ENCODE results near the gene IRF2BP2. TPM values are rescaled to one million over a fixed set of nuclear protein-coding genes. Genes with fewer than 3 reads are reported as not detected.
"Not testable (repeated sequence)": the region's sequence is repeated elsewhere in the genome, so short reads cannot be mapped to it uniquely, and the experiment has no call there.

IRF2BP2 gene
- total RNA-seq, 1 experiment from 2014 or later = 40.0 TPM

DNA sequence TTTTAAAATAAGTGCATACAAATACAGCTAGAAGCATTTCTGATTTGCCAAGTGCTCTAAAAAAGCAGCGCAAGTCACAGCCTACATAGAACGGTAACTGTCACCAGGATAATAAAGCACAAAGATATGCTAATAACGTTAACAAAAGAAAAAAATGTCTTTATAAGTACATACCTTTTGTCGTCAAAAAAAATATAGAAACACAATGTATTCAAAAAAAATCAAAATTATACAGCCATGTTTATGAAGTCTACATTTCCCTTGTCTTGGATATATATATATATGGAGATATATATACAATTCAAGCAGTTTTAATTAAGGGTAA, 3.2 kb downstream of the IRF2BP2 start:
- in situ Hi-C loops (cut with HindIII; ENCODE audit: low pct_unique_long_range_greater_than_20kb, low sequenced_read_pairs) = loop anchor here (25.0 kb wide), 2 partner anchors 356 to 456 kb away; no protein-coding TSS in a partner anchor
- no peak for DNase-seq (ENCODE audit: low read depth)

DNA sequence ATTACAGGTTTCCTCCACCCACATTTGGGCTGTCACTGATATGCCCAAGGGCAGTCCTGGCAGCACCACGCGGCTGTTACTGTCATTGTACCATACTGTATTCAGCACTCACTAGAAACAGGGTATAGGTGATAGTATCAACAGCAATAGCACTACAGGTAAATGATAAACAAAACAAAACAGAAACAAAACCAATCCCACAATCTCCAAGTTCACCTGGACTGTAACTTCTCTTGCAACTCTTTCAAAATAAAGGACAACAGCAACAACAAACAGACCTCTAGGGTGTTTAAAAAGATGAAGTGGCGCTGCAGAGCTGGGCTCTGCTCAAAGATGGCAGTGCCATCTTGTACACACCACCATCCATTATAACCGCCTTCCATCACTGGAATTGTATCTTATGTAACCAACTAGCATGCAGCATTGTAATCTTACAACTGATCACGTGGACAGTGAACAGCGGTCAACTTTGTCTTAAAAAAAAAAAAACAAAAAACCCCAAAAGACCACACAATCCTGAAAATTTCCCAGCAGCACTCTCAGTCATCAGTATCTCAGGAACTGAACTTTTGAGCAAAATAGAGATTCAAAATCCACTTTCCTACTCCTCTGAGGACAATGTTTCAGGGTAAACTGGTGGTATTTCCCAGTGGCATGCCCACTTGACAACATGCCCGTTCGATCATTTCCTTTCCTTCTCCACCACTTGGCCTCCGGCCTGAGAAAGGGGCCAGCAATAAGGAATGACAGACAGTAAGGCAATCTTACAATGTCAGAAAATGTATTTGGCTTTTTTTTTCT, 3.8 kb downstream of the IRF2BP2 start:
- in situ Hi-C loops (cut with HindIII; ENCODE audit: low pct_unique_long_range_greater_than_20kb, low sequenced_read_pairs) = loop anchor here (25.0 kb wide), 2 partner anchors 356 to 456 kb away; no protein-coding TSS in a partner anchor
- DNase-seq (ENCODE audit: low read depth) = peak; percentile 77

DNA sequence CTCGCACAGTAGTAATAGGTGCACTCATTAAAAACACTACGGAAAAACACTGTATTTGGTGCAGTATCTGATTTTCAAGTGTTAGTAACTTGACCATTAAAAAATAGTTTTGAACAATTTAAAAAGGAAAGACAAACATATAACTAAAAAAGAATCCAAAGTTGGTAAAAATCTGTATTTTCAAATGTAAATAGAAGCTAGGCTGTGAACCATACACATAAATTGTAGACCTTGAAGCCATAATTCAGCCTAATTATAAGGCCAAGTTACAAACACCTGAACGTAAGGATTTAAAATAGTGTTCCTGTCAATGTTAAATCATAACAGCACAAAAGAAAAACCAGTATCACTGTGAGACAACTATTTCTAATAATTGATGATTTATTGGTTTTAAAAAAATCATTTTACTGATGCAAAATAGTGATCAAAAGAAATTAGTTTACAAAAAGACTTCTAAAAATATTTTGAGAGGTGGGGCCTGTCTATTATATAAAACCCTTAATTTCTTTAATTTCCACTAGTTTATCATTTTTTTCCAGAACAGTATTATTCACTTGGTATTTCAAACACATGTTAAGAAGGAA, 4.5 kb downstream of the IRF2BP2 start:
- DNase-seq (ENCODE audit: low read depth) = no peak
- in situ Hi-C loops (cut with HindIII; ENCODE audit: low pct_unique_long_range_greater_than_20kb, low sequenced_read_pairs) = loop anchor here (25.0 kb wide), 2 partner anchors 357 to 457 kb away; no protein-coding TSS in a partner anchor

DNA sequence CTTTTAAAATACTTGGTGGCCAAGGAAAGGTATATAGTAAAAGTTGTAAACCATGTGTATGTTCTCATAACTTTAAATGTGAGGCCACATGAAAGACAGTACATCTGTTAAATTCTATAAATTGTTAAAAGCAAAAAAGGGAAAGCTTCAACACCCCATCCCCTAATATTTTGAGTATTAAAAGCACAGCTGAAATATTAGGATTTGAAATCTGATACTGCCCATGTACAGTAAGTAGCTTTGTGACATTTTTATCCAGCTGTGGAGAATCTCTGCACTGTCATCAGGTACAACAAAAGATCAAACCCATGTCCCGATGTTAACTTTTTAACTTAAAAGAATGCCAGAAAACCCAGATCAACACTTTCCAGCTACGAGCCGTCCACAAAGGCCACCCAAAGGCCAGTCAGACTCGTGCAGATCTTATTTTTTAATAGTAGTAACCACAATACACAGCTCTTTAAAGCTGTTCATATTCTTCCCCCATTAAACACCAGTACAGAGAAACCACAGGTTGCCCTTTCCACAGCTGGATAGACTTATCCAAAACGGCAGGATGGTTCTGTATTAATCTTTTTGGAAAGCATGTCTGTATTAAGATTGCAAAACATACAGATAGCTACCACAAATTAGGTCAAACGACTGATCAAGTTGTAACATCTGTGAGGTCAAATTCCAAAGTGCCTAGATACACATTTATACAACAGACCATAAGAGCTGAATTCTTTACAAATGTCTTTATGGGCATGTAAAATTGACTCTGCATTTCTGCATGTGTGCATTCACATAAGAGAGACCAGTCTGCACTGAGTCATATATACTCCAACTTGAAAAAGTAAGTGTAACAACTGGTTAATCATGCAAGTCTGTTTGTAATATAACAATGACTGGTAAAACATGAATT, 5.2 kb downstream of the IRF2BP2 start:
- DNase-seq (ENCODE audit: low read depth) = peak; percentile 47
- in situ Hi-C loops (cut with HindIII; ENCODE audit: low pct_unique_long_range_greater_than_20kb, low sequenced_read_pairs) = loop anchor here (25.0 kb wide), 2 partner anchors 358 to 458 kb away; no protein-coding TSS in a partner anchor

DNA sequence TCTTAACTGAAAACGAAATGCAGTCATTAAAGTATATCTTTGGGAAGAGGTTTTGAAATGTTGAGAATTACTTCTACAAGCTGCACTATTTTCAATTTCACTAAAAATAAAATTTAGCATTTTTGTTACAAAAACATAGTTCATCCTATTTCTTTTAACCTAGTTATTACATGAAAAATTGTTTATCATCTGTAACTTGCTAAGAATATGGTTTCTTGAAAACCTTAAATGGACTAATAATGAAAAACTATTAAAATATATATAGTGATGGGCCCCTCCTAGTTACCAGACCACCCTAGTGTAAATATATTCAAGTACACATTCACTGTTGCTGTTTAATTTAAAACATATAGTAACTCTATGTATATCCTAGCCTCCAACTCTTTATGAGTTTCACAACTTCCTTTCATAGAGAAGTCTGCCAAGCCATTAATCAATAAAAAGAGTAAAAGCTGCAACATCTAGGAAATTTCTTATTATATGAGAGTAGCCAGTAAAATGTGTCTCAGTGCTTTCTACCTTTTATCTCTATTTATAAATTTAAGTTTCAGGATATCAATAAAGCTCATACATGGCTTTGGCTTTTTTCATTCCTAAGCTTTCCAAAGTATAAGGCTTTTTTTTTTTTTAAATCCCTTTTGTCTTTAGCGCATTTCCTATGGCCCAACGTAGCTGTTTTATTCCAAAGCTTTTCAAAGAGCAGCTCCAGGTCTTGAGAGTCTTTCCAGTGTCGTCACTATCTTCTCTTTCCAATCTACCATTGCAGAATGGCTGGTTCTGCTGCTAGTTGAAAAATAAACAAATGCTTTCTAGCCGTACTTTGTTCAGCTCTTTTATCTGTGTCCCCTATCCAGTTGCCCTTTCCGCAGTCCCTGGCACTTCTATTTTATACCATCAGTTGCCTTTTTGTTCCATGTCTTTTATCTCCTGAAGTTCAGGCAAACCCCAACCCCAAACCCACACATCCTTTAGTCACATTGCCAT, 6.5 kb downstream of the IRF2BP2 start:
- DNase-seq (ENCODE audit: low read depth) = peak; percentile 46
- in situ Hi-C loops (cut with HindIII; ENCODE audit: low pct_unique_long_range_greater_than_20kb, low sequenced_read_pairs) = loop anchor here (25.0 kb wide), 2 partner anchors 359 to 459 kb away; no protein-coding TSS in a partner anchor

DNA sequence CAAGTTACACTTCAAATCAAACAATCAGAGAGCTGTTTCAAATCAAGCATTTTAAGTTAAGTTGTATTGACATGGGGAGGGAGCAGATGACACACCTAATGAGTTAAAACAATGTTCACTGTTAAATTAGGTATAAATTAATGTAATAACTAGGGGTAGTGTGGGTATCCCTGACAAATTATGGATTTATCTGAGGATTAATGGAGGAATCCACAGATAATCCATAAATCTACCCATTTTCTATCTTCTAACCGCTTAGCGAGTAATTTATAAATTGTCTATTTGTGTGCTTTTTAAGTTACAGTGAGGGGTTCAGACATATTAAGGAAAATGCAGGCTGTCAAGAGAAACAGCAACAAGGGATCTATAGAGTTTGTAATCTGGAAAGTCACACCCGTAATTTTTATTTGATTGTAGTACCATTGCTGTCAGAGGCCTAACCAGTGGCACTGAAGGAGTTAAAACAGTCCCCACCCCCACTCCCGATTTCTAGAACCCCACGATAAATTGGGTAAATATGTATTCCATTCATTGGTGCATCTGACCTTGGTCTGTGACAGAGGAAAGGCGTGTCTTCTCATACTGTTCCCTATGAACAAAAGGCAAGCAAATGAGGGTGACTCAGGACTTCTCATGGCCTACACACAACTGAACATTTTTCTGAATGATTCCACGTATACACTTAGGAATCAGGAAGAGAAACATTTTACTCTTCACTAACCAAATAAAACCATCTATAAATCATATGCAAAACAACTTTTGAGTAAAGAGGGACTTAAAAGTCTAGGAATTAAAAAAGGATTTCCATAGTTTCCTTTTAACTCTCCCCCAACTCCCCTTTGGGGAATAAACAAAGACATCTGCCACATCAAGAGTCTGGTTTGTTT, 7.4 kb downstream of the IRF2BP2 start:
- in situ Hi-C loops (cut with HindIII; ENCODE audit: low pct_unique_long_range_greater_than_20kb, low sequenced_read_pairs) = loop anchor here (25.0 kb wide), 2 partner anchors 360 to 460 kb away; no protein-coding TSS in a partner anchor
- peak; percentile 93 for DNase-seq (ENCODE audit: low read depth)

DNA sequence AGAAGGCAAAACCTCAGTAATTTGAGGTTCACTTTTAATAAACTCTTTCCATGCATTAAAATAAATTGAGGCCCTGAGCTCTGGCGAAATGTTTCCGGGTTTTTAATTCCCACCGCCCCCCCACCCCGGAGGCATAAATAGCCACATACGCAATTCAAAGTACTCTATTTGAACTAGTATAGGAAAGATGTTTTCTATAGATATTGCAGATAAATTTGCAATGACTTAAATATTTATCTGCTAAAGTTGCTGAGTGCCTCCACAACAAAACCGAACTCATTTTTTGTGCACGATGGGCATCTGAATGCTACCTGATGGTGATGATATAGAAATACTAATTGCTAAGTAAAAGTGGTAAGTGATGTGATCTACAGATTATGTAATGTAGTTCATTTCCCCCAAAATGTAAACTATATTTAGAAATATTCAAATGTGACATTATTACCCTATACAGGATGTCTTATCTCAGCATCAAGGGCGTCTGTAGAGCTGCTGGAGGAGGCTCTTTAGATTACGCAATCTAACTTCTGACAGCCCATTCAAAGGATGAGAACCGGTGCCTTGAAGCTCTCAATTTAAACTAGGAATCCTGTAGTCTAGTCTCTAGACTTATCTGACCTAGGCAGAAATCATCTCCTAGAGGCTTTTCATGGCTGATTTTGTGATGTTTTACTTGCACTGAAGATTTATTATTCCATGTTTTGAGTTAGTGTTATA, 8.5 kb downstream of the IRF2BP2 start:
- in situ Hi-C loops (cut with HindIII; ENCODE audit: low pct_unique_long_range_greater_than_20kb, low sequenced_read_pairs) = loop anchor here (25.0 kb wide), 2 partner anchors 361 to 461 kb away; no protein-coding TSS in a partner anchor
- peak; percentile 21 for DNase-seq (ENCODE audit: low read depth)

DNA sequence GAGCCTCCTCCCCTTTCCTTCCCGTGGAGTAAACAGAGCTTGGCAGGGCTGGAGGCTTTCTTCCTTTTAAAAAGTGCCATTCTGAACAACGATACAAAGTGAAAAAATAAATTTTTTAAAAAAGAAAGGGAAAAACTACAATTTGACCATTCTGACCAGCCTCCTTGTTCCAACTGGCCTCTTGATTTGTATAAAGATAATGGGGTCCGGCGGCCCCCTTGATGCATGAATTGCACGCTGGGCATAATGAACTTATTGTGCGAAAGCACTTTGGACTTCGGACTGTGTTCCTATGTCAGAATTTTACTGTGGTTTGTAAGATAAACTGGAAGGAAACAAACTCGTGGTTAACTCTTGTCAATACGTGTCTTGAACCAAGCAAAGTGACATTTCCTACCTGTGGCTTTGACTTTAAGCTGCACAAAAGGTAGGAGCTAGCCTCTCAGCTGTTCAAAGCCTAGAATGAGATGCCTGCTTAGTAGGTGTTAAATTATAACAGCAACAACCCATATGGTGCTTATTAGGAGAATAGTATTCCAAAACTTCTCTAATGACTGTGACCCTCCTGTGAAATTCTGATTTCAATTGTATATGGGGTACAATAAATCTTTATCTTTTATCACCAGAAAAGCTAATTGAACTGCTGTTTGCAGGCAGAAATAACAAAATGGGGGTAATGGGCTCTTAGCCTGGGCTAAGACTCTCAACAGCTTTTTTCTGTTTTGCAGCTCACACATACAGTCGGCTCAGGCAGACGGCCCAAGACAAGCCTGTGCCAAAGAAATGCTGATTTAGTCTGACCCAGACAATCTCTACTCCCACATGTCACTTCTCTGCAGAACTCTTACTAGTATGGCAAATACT, 9.3 kb downstream of the IRF2BP2 start:
- no peak for DNase-seq (ENCODE audit: low read depth)
- in situ Hi-C loops (cut with HindIII; ENCODE audit: low pct_unique_long_range_greater_than_20kb, low sequenced_read_pairs) = loop anchor here (25.0 kb wide), 2 partner anchors 362 to 462 kb away; no protein-coding TSS in a partner anchor

DNA sequence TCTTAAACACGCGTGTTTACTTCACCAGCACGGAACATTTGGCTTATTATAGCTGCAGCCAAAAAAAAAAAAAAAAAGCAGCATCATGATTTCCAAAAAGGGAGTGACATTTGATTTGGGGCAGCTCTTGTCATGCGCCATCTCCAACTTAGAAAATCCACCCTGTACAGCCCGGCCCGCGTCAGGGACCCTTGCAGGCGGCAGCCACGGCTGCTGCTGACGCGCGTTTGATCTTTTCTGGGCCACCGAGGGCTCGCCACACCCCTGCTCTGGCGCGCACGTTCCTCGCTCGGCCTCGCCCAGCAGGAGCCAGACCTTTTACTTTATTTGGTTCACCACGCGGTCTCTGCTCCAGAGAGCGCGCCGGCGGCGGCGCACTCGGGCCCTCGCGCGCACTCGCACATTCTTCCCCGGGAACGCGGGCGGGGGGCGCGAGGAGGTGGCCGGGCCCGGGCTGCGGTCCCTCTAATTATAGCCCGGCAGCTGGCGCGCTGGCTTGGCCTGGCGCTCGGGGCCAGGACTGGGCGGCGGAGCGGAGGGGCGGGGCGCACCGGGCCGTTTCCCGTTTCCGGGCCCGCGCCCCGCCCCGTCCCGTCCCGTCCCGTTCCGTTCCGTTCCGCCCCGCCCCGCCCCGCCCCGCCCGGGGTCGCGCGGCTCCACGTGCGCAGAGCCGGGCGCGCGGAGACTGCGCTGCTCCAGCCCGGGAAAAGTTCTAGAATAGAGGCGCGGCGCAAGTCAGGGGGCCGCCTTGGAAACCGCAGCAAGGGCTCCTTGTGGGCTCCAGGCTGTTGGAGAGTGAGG, 10.2 kb downstream of the IRF2BP2 start:
- in situ Hi-C loops (cut with HindIII; ENCODE audit: low pct_unique_long_range_greater_than_20kb, low sequenced_read_pairs) = loop anchor here (25.0 kb wide), 2 partner anchors 362 to 462 kb away; no protein-coding TSS in a partner anchor
- DNase-seq (ENCODE audit: low read depth) = peak; percentile 93

DNA sequence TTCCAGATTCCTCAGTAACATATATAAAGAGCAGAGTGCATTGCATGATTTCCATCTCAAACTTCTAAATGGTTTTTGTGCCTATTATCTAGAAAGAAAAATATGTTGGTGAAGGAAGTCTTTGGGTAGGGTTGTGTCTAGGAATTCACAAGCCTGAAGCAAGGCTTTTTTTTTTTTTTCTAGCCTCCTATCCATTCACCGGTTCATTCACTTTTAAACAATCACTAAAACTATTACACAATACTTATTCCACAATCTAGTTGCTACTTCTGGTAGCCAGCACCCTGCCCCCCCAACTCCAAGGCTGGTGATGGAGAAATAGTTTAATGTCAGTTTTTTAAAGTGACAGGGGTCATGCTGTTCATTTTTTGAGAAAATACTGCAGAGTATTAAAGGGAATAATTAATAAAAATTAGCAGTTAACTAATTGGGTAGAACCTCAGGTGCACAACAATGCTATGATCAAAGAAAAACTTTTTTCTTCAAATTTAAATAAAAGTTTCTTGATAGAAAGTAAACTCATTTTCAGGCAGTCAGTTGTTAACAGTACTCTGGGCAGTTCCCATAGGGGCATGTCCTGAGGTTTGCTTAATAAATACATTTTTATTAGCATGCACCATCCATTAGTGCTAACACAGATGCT, 10.9 kb downstream of the IRF2BP2 start:
- peak; percentile 32 for DNase-seq (ENCODE audit: low read depth)
- in situ Hi-C loops (cut with HindIII; ENCODE audit: low pct_unique_long_range_greater_than_20kb, low sequenced_read_pairs) = no loop called here

DNA sequence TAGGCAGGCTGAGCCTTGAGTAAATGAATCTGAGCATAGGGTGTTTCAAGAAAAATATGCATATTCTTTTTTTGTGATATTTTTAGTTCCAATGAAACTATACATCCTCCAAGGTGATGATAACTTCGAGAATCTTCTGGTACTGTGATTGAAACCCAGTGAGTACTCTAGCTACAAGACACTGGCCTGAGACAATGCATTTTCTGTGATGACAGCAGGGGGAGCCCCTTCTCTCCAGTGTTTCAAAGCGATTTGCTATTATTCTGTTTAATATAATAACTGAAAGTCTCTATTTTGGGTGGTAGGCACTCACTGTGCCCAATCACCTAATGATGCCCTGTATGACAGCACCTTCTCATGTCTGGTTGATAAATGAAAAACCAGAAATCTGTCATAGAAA, 12.1 kb downstream of the IRF2BP2 start:
- DNase-seq (ENCODE audit: low read depth) = peak; percentile 45
- in situ Hi-C loops (cut with HindIII; ENCODE audit: low pct_unique_long_range_greater_than_20kb, low sequenced_read_pairs) = no loop called here

DNA sequence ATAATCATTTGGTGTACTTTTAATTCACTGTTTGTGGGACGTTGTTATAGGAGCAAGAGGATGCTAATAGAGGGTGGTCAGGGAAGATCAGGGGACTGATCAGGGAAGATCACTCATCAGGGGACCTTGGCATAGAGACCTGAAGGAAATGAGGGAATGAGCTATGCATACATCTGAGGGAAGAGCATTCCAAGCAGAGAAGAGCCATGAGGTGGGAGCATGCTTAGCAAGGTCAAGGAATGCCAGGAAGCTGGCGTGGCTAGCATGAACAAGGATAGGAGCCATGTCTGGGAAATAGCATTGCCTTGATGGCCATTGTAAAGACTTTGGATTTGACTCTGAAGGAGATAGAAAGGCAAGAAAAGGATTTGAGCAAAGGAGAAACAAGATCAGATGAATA, 14.1 kb downstream of the IRF2BP2 start:
- no peak for DNase-seq (ENCODE audit: low read depth)
- in situ Hi-C loops (cut with HindIII; ENCODE audit: low pct_unique_long_range_greater_than_20kb, low sequenced_read_pairs) = no loop called here

DNA sequence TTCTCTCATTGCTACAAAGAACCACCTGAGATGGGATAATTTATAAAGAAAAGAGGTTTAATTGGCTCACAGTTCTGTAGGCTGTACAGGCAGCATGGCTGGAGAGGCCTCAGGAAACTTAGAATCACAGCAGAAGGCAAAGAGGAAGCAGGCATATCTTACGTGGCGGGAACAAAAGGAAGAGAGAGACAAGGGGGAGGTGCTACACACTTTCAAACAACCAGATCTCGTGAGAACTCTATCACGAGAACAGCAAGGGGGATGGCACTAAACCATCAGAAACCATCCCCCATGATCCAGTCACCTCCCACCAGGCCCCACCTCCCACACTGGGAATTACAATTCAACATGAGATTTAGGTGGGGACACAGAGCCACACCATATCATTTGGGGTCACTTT, 15.4 kb downstream of the IRF2BP2 start:
- DNase-seq (ENCODE audit: low read depth); in situ Hi-C loops (cut with HindIII; ENCODE audit: low pct_unique_long_range_greater_than_20kb, low sequenced_read_pairs): not testable (repeated sequence)

Data from Caki2 (cell line).